ENCODE measurements around the gene TSPAN4.
A peak's percentile ranks its signal among the peaks of the same experiment; 100 is the strongest.

TSPAN4 gene

GRCh38 chr11:893008-893654 lies 50.5 kb downstream of the TSPAN4 start:
- DNase-seq = no peak

GRCh38 chr11:894575-895201 lies 52.0 kb downstream of the TSPAN4 start:
- DNase-seq = no peak

DNA sequence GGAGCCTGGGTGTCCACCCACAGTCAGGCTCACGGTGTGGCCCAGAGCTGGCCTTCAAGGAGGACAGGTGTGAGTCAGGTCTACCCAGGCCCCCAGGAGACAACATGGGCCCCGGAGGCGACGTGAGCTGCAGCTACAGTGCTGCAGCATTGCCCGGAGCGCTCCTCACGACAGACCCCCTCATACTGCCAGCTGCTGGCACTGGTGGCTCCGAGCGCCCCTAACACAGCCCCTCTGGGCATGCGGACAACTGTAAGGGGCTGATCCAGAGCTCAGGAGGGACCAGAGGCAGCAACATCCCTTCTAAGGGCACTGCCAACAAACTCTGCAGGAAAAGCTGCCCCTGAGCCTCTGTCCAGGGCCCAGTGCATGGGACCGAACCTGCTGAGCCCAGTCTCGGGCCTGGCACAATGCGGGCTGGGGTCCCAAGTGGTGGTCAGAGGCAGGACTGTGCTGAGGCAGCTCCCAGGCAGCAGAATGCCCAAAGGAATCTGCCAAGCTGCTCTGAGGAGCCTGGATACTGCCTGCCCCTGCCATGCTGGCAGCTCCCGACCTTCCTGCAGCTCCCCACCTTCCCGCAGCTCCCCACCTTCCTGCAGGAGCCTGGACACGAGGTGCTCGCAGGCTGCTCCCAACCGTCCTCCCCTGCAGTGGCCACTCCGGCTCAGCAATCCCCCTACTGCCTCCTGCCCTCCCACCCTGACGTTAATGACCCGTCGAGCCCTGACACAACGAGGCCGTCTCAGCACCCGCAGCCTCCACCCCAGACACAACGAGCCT lies 52.9 kb downstream of the TSPAN4 start:
- no peak for DNase-seq

- no peak for DNase-seq
Observed at GRCh38 chr11:897253-898142, 54.8 kb downstream of the TSPAN4 start.

DNA sequence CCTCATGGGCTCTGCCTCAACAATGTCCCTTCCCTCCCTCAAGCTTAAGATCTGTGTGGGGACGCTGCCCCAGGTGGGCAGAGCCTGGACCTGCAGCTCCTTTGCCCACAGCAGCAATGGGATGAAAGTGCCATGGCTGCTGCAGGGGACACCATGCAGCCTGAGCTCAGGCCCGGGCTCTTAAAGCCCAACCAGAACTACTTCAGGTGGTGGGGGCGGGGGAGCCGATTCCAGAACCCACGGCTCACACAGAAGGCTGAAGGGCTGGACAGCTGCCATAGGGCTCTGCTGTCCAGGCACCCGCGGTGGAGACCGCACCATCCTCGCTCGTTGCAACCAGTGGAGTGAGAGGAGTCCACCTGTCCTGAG lies 55.5 kb downstream of the TSPAN4 start:
- DNase-seq = no peak

- DNase-seq = no peak
Observed at GRCh38 chr11:898540-899190, 56.0 kb downstream of the TSPAN4 start.

DNA sequence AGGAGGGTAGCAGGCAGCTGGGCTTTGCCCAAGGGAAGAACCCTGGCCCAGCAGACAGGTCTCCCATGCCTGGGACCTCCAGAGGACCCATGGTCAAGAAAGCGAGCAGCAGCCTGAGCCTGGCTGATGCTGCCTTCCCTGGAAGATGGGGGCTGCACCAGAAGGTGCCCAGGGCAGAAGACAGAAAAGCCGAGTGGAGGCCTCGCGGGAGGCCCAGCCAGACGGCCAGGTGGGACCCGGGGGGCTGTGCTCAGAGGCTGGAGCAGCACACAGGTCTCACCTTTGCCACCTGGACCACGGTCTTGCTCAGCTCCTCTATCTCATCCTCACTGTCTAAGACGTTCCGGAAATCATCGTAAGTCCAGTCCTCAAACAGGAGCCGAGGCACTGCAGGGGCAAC lies 57.1 kb downstream of the TSPAN4 start:
- DNase-seq = no peak

DNA sequence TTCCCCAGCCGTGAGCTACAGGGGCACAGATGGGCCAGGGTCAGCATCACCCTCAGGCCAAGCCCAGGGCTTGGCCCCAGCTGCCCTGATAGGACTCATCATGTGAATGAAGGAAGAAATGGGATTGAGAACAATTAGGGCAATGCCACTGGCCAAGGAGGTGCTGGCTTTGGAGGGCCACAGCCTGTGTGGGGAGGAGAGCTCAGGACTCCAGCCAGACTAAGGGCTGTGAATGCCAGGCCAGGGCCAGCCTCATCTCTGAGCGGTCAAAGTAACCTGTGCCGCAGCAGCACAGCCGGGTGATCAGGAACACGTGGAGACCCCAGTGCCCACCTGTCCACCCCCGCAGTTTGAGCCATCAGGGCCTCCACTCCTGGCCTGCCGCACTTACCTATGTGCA lies 57.9 kb downstream of the TSPAN4 start:
- no peak for DNase-seq

DNA sequence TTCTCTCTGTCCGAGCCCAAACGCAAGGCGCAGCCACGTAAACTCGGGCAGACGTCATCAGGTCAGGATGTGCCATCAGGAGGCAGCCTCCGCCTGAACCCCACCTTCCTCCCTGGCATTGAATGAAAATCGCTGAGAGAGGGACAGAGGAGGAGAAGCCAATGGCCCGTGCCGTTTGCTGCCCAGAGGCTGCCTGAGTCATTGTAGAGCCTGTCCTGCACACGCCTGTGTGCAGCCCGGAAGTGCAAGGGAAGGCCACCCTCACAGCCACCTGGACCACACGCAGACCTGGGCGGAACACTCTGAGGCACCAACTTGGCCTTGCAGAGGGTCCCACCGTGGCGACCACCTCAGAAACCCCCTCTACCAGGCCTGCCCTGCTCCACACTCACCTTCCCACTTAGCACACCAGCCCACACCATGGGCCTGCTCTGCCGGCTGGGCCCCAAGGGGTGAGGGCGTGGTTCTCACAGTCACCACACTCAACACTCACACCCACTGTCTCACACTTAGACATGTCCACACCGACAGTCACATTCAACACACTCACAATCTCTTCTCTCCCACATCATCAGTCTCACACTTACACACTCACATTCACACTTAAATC lies 58.9 kb downstream of the TSPAN4 start:
- DNase-seq = no peak

DNA sequence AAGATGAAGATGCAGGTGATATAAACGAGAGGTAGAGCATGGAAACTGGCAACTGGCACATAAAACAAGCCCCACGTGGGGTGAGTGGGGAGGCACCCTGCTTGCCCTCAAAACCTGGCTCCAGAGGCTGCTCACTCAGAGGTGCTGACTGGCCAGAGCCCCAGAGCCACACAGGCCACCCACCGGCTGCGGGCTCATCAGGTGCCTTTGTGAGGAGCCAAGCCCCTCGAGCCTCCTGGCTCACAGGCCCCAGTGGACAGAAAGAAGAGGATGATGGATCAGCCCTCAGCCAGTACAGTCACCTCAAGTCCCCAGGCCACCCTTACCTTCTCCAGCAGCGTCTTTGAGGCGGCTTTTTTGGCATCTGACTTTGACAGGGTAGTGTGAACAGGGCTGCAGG lies 61.7 kb downstream of the TSPAN4 start:
- DNase-seq = no peak

GRCh38 chr11:905952-906351 lies 63.3 kb downstream of the TSPAN4 start:
- no peak for DNase-seq

GRCh38 chr11:907668-908067 lies 65.0 kb downstream of the TSPAN4 start:
- no peak for DNase-seq

DNA sequence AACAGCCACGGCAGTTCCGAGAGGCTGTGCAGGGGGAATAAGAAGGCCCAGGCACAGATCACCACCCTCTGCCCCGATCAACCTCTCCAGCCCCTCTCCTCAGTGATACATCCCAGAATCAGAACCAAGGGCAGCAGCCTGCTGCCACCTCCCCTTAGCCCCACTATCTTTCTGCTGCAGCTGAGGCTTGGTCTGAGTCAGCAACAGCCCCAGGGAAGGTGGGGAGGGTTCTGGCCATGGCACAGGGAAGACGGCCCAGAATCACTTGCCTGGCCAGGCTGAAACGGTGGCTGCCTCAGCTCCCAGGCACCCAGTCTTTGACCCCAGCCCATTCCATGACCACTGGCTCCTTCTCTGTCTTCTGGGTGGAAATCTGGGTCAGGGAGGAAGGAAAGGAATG lies 65.6 kb downstream of the TSPAN4 start:
- DNase-seq = no peak

DNA sequence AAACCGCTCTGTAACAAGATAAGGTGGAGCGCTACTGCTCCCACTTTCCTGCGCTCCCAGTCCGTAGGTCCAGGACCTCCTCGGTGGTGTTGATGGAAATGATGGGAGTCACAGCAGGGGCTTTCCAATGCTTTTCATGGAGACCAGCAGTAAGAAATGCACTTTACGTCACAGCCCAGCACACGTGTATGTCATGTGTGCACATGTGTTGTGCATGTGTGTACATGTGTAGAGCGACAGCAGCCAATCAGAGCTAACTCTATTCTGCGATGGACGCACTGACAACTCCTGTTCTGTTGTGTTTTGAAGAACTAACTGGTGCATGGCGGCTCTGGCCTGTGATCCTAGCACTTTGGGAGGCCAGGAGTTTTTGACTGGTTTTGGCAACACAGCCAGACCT lies 66.8 kb downstream of the TSPAN4 start:
- DNase-seq = no peak

GRCh38 chr11:910044-910588 lies 67.5 kb downstream of the TSPAN4 start:
- no peak for DNase-seq

GRCh38 chr11:910589-911030 lies 68.0 kb downstream of the TSPAN4 start, which contains the start of gene CHID1:
Gene CHID1 (minus strand): TSS chr11:910810. CDS start chr11:904816, 5,994 bp downstream.
- peak; percentile 74 for DNase-seq

GRCh38 chr11:911031-911889 lies 68.6 kb downstream of the TSPAN4 start:
- DNase-seq = no peak

DNA sequence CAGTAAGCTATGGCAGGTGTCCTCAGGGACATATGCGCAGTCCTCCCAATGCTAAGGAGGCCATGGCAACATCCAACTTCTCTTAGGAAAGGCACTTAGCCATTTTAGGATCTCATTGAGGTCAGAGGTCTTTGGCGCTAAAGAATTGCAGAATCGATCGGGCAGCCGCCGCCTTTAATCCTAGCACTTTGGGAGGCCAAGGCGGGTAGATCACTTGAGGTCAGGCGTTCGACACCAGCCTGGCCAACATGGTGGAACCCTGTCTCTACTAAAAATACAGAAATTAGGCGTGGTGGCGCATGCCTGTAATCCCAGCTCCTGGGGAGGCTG lies 69.2 kb downstream of the TSPAN4 start:
- no peak for DNase-seq

DNA sequence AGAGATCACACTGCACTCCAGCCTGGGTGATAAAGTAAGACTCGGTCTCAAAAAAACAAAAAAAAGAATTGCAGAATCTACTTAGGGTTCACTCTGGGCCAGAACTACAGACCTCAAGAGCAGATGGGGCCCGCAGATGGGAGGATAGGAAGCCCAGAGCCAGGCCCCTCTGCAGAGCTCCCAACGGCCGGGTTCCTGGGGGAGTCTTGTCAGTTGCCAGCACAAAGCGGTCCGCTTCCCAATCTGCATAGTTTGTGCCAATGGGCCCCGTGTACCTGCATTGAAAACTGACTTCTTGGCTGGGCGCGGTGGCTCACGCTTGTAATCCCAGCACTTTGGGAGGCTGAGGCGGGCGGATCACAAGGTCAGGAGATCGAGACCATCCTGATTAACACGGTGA lies 69.6 kb downstream of the TSPAN4 start:
- DNase-seq = no peak

GRCh38 chr11:913043-913442 lies 70.4 kb downstream of the TSPAN4 start:
- no peak for DNase-seq

DNA sequence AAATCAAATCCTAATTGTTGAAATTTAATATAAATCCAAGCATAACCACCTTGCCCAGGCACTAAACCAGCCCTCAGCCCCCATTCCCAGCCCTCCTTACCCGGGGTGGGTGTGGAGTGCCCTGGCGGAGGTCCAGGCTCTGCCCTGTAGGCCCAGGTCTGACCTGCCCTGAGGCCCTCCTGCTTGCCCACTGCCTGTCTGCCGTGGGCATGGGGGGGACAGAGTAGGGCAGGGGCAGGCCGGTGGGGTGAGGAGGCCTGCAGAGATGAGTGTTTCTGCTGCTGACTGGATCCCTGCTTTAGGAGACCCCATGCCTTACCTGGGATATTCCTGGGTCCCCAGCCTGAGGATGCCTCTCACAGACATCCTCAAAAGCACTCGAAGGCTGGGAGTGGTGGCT lies 71.6 kb downstream of the TSPAN4 start:
- DNase-seq = no peak

All from activated gamma-delta T cell (primary cell).